GM12864 (cell line): ENCODE results near the gene YTHDF1.

Source experiments
- DNase-seq: peaks from one replicate; pipeline ENCODE4 v3.0.0-alpha.2; 2011; ENCODE audit warnings: low read depth
- H3K4me3 ChIP-seq: 2 replicates; pipeline ENCODE4 v1.5.1; 2011; ENCODE audit warnings: mild to moderate bottlenecking, low read depth, low read length, control low read depth
- TF ChIP-seq, protein P1 (sequence below): IDR thresholded peaks from 2 replicates; pipeline ENCODE4 v1.5.1; 2011; ENCODE audit warnings: low read depth, mild to moderate bottlenecking, moderate library complexity, low read length, control low read depth, inconsistent platforms; ENCODE audit errors: missing control alignments

Gene YTHDF1

GRCh38 chr20:63260521-63260920 is 44.6 kb upstream of the YTHDF1 start:
- no peak for DNase-seq
- TF ChIP-seq, protein P1, sequence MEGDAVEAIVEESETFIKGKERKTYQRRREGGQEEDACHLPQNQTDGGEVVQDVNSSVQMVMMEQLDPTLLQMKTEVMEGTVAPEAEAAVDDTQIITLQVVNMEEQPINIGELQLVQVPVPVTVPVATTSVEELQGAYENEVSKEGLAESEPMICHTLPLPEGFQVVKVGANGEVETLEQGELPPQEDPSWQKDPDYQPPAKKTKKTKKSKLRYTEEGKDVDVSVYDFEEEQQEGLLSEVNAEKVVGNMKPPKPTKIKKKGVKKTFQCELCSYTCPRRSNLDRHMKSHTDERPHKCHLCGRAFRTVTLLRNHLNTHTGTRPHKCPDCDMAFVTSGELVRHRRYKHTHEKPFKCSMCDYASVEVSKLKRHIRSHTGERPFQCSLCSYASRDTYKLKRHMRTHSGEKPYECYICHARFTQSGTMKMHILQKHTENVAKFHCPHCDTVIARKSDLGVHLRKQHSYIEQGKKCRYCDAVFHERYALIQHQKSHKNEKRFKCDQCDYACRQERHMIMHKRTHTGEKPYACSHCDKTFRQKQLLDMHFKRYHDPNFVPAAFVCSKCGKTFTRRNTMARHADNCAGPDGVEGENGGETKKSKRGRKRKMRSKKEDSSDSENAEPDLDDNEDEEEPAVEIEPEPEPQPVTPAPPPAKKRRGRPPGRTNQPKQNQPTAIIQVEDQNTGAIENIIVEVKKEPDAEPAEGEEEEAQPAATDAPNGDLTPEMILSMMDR = no peak
- no peak overlapping the region for H3K4me3 ChIP-seq

DNA sequence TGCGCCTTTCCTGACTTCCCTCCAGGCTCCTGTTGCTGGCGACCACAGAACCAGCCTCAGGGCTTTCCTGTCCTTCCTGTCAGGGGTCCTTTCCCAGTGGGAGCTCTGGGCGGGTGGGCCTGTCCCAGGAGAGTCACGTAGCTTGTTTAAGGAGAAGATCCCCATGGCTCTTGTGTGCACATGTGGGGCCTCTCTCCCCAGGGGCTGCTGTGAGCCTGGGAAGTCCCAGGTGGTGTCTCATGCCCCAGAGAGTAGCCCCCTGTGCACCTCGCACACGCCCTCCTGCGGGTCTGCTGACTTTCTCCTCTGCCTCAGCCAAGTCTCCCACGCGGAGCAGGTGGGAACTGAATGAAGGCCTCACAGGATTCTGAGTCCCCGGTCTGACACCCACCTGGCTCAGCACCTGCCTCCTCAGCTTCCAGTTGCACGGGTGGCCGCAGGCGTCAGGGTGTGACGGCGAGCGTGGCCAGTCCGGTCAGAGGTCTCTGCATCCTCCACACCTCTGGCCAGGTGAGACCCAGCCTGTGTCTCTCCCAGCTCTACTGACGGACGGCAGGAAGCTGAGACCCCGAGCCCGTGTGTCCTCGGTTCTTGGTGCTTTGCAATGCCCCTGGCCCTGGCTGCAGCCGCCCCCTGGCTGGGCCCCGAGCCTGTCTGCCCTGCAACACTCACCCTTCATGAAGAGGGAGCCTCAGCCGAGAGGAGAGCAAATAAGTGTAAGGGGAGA is 44.0 kb upstream of the YTHDF1 start:
- TF ChIP-seq, protein P1 = no peak
- no peak for DNase-seq
- no peak overlapping the region for H3K4me3 ChIP-seq

DNA sequence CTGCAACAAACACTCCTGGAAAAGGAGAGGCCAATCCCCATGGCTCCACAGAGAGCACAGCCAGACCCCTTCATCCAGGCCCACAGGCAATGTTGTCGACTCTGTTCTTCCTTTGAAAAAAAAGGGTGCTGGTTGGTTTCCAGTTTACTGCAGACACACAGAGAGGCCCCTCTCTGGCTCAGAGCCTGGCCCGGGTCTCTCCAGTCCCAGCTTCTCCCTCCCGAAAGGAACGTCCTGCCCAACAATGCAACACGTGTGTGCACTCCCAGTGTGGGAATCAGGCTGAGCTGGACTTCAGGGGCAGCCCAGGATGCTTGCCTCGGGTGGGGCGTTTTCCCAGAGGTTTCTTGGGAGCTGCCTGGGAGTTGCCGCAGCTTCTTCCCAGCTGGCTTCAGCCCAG is 42.9 kb upstream of the YTHDF1 start:
- DNase-seq = no peak
- TF ChIP-seq, protein P1 = no peak
- no peak overlapping the region for H3K4me3 ChIP-seq

- no peak for DNase-seq
- no peak overlapping the region for H3K4me3 ChIP-seq
- TF ChIP-seq, protein P1 = no peak
Measured at GRCh38 chr20:63257629-63258028, 41.7 kb upstream of the YTHDF1 start.

DNA sequence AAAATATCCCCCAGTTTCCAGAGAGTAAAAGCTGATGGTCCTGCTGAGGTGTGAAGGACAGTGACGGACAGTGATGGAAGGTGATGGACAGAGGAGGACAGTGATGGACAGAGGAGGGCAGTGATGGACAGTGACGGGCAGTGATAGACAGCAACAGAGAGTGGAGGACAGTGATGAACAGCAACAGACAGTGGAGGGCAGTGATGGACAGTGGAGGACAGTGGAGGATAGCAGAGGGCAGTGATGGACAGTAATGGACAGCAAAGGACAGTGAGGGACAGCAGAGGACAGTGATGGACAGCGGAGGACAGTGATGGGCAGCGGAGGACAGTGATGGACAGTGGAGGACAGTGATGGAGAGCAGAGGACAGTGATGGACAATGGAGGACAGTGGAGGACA is 41.0 kb upstream of the YTHDF1 start:
- H3K4me3 ChIP-seq = no peak overlapping the region
- DNase-seq = no peak
- TF ChIP-seq, protein P1 = no peak

DNA sequence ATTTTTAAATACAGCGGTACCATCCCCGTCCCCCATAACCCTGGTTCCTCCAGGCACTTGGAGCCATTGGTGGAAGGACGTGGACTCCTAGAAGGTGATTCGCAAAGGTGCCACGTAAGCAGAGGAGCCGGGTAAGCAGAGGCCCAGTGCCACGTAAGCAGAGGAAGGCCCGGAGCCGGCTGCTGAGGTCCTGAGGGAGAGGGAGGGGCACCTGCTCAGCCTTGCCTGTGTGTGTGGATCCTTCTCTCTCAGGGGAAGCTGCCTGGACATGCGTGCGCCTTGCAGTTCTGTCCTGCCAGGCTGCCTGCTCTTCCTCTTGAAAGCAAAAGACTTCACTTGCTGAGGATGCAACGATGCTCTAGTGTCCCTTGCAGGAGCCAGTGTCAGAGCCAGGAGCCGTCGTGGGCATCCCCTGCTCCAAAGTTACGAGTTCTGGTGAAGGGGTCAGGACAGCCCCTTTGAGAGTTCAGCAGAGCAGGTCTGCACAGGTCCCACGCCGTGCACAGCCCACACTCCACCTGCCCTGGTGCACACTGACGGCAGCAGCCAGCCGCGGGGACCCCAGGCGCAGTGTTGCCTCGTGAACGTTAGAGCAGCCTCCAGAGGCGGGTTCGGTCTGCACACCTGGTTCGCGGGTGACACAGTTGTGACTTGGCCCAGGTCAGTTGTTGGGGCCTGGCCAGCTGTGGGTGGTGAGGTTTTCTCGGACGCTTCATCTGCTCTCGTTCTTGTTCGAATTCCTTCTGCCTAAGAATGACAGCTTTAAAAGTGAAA is 40.2 kb upstream of the YTHDF1 start:
- no peak for DNase-seq
- TF ChIP-seq, protein P1 = no peak
- H3K4me3 ChIP-seq = no peak overlapping the region
